HCT116 (cell line): ENCODE data around the gene TMEM222. TPM values are rescaled to one million over a fixed set of nuclear protein-coding genes. Genes with fewer than 3 reads are reported as not detected.

ENCODE experiments used
- ATAC-seq: fragments of 200-7000 bp; cut with Tn5 transposase; 2 replicates; pipeline ENCODE4 v1.9.1; 2020; ENCODE audit warnings: mild to moderate bottlenecking, moderate library complexity
- BruUV-seq: library from RNA; stranded (reverse); fragments of 400-500 nt; replicated peaks from 2 replicates; lab custom pipeline; 2021; lab: Mats Ljungman, UMichigan
- CTCF ChIA-PET: fragments of 300-600 bp; sonication (Branson Sonifier 250); formaldehyde crosslinking; loops from one replicate; lab custom pipeline; 2021; ENCODE audit warnings: antibody characterized with exemption; lab: Charles Lee
- POLR2A ChIA-PET: fragments of 300-600, 350-600 bp; sonication (Branson Sonifier 250); formaldehyde crosslinking; loops from one replicate; lab custom pipeline; 2021; ENCODE audit warnings: antibody characterized with exemption; lab: Charles Lee
- RAD21 ChIA-PET, 2 experiments: fragments of 300-600 bp; sonication (Branson Sonifier 250); formaldehyde crosslinking; loops; one replicate each; lab custom pipeline; 2023; ENCODE audit warnings: low total read pairs in 2 of 2; ENCODE audit not compliant: uncharacterized antibody in 2 of 2, unreplicated experiment in 2 of 2, low non-redundant PET in 1 of 2; lab: Charles Lee
- DNase-seq: peaks from one replicate; pipeline ENCODE4 v3.0.0-alpha.2; 2010; ENCODE audit warnings: low read depth, low spot score
- H2AFZ ChIP-seq: fragments of 200-600 bp; shearing (Covaris generic), sonication (generic); 2 replicates; pipeline ENCODE4 v1.6.1; 2017; ENCODE audit warnings: low read depth, mixed run types, mixed read lengths, antibody characterized with exemption, low read length; ENCODE audit not compliant: poor library complexity, severe bottlenecking
- H3K27ac ChIP-seq: 2 replicates; pipeline ENCODE4 v1.5.1; 2012; ENCODE audit warnings: low read depth, low read length
- H3K27me3 ChIP-seq: fragments of 200-600 bp; sonication (generic); 2 replicates; pipeline ENCODE4 v1.6.1; 2016; ENCODE audit warnings: mixed run types, low read length, mixed read lengths; ENCODE audit not compliant: insufficient read depth
- H3K36me3 ChIP-seq, 2 experiments: fragments of 200-500 bp in 1 of 2; fragments of 200-600 bp in 1 of 2; sonication (Bioruptor generic) in 1 of 2; sonication (generic) in 1 of 2; 2 replicates each; pipeline versions ENCODE4 v1.5.1 to v1.6.1; 2014 to 2016; ENCODE audit warnings: low read length in 2 of 2, inconsistent platforms in 1 of 2, mixed read lengths in 1 of 2, mixed run types in 1 of 2; ENCODE audit not compliant: insufficient read depth in 2 of 2, control insufficient read depth in 1 of 2
- H3K4me1 ChIP-seq, 2 experiments: fragments of 200-600 bp in 1 of 2; sonication (generic) in 1 of 2; 2 replicates each; pipeline versions ENCODE4 v1.5.1 to v1.6.1; 2012 to 2017; ENCODE audit warnings: low read length in 2 of 2, inconsistent platforms in 1 of 2, mild to moderate bottlenecking in 1 of 2, mixed read lengths in 1 of 2, mixed run types in 1 of 2, moderate library complexity in 1 of 2; ENCODE audit not compliant: insufficient read depth in 2 of 2, control insufficient read depth in 1 of 2
- H3K4me2 ChIP-seq: fragments of 200-600 bp; sonication (generic); 2 replicates; pipeline ENCODE4 v1.6.1; 2017; ENCODE audit warnings: mixed run types, low read length, mixed read lengths
- H3K4me3 ChIP-seq, 2 experiments: fragments of 200-600 bp in 1 of 2; sonication (generic) in 1 of 2; replicated peaks in 1 of 2; 2 replicates each; pipeline ENCODE4 v1.5.1; 2011 to 2016; ENCODE audit warnings: low read length in 2 of 2, control low read depth in 1 of 2, low read depth in 1 of 2, mild to moderate bottlenecking in 1 of 2, mixed read lengths in 1 of 2, mixed run types in 1 of 2
- H3K79me2 ChIP-seq: fragments of 200-600 bp; sonication (generic); 2 replicates; pipeline ENCODE4 v1.6.1; 2017; ENCODE audit warnings: mild to moderate bottlenecking, mixed run types, low read length, moderate library complexity, mixed read lengths; ENCODE audit not compliant: insufficient read depth
- H3K9ac ChIP-seq: fragments of 200-600 bp; sonication (generic); 2 replicates; pipeline ENCODE4 v1.6.1; 2016; ENCODE audit warnings: low read length, mixed read lengths
- H3K9me2 ChIP-seq: fragments of 200-600 bp; sonication (generic), shearing (Covaris generic); 2 replicates; pipeline ENCODE4 v1.6.1; 2017; ENCODE audit warnings: mixed run types, mild to moderate bottlenecking, moderate library complexity; ENCODE audit not compliant: insufficient read depth
- H3K9me3 ChIP-seq, 2 experiments: fragments of 200-500 bp in 1 of 2; fragments of 200-600 bp in 1 of 2; sonication (Bioruptor generic) in 1 of 2; sonication (generic) in 1 of 2; 2 replicates each; pipeline ENCODE4 v1.6.1; 2014 to 2017; ENCODE audit warnings: low read length in 2 of 2, mixed read lengths in 2 of 2, inconsistent platforms in 1 of 2, low read depth in 1 of 2, mild to moderate bottlenecking in 1 of 2, mixed run types in 1 of 2, moderate library complexity in 1 of 2; ENCODE audit not compliant: control insufficient read depth in 1 of 2, insufficient read depth in 1 of 2
- H4K20me1 ChIP-seq: fragments of 200-600 bp; sonication (generic), shearing (Covaris generic); 2 replicates; pipeline ENCODE4 v1.6.1; 2017; ENCODE audit warnings: mixed run types, mild to moderate bottlenecking, moderate library complexity; ENCODE audit not compliant: insufficient read depth
- CBX3 ChIP-seq: IDR thresholded peaks from 2 replicates; pipeline ENCODE4 v1.6.1; 2012; ENCODE audit warnings: low read depth
- CTCF ChIP-seq, 3 experiments: fragments of 200-600 bp in 1 of 3; sonication (generic) in 1 of 3; IDR thresholded peaks in 2 of 3; conservative IDR thresholded peaks in 1 of 3; 2 replicates each; pipeline ENCODE4 v1.5.1; 2012 to 2017; ENCODE audit warnings: low read depth in 2 of 3, low read length in 2 of 3, antibody characterized with exemption in 1 of 3, borderline replicate concordance in 1 of 3, control low read depth in 1 of 3, mild to moderate bottlenecking in 1 of 3, mixed read lengths in 1 of 3, mixed run types in 1 of 3, moderate library complexity in 1 of 3; ENCODE audit not compliant: insufficient read depth in 1 of 3
- EGR1 ChIP-seq: IDR thresholded peaks from 2 replicates; pipeline ENCODE4 v1.6.1; 2012; ENCODE audit warnings: low read depth
- ELF1 ChIP-seq: IDR thresholded peaks from 2 replicates; pipeline ENCODE4 v1.6.1; 2012; ENCODE audit warnings: low read depth, borderline replicate concordance
- EZH2 ChIP-seq: fragments of 200-600 bp; sonication (generic); IDR thresholded peaks from 2 replicates; pipeline ENCODE4 v1.6.1; 2017; ENCODE audit warnings: antibody characterized with exemption, mixed run types
- POLR2A ChIP-seq: IDR thresholded peaks from 2 replicates; pipeline ENCODE4 v1.7.0; 2011; ENCODE audit warnings: borderline replicate concordance; ENCODE audit not compliant: insufficient read depth, insufficient read length; ENCODE audit errors: extremely low read depth
- POLR2AphosphoS5 ChIP-seq: IDR thresholded peaks from 2 replicates; pipeline ENCODE4 v1.6.1; 2011; ENCODE audit warnings: mild to moderate bottlenecking, low read depth, low read length, moderate library complexity
- RAD21 ChIP-seq: IDR thresholded peaks from 2 replicates; pipeline ENCODE4 v1.6.1; 2012; ENCODE audit warnings: low read depth, mild to moderate bottlenecking
- SIN3A ChIP-seq: IDR thresholded peaks from 2 replicates; pipeline ENCODE4 v1.6.1; 2012; ENCODE audit warnings: low read depth
- SP1 ChIP-seq: IDR thresholded peaks from 2 replicates; pipeline ENCODE4 v1.6.1; 2012; ENCODE audit warnings: low read depth
- SRF ChIP-seq: IDR thresholded peaks from 2 replicates; pipeline ENCODE4 v1.6.1; 2012; ENCODE audit warnings: low read depth
- ZFX ChIP-seq: fragments of 450-650 bp; IDR thresholded peaks from 2 replicates; pipeline ENCODE4 v1.6.1; 2017
- ZNF274 ChIP-seq: fragments of 200-500 bp; sonication (Bioruptor generic); IDR thresholded peaks from 2 replicates; pipeline ENCODE4 v1.6.1; 2014; ENCODE audit warnings: mild to moderate bottlenecking, low read depth, low read length, inconsistent platforms
- intact Hi-C: fragments of 100-400 bp; cut with micrococcal nuclease; formaldehyde crosslinking; loops from 2 replicates; pipeline ENCODE4 v1.10.0; 2022
- total RNA-seq: library from RNA; stranded (reverse); gene quantifications from one replicate; pipeline ENCODE4 v1.2.1, GENCODE V29; 2021; ENCODE audit not compliant: unreplicated experiment

TMEM222 gene
- total RNA-seq, 1 experiment from 2014 or later: 32.8 TPM

- no TSS peak for BruUV-seq
- ATAC-seq: no peak
- no peak overlapping the region for H3K9ac ChIP-seq
- H3K36me3 ChIP-seq: peaks cover 0 to 7% of the 10 kb centered on the region in 2 experiments; a peak in 1 of 4 replicates
- peaks cover 17 to 26% of the 10 kb centered on the region in 2 experiments for H3K4me1 ChIP-seq
- no peaks in the 10 kb centered on the region for H3K79me2 ChIP-seq
- TF ChIP-seq CBX3: no peak
- no peak for TF ChIP-seq ZNF274
- no peak for TF ChIP-seq SP1
- no peak for TF ChIP-seq EGR1
- TF ChIP-seq SRF: no peak
- TF ChIP-seq SIN3A: no peak
- TF ChIP-seq CTCF (IDR thresholded peaks at IDR 0.05 in 2 of 3, conservative IDR thresholded peaks at IDR 0.05 in 1 of 3; ENCODE audit: borderline replicate concordance in 1 of 3, insufficient read depth in 1 of 3, low read depth in 2 of 3, low read length in 2 of 3): no peak
- no peak for TF ChIP-seq ELF1
- no peak for TF ChIP-seq RAD21
- TF ChIP-seq EZH2: no peak
- no peak for TF ChIP-seq POLR2A
- no peak for TF ChIP-seq POLR2AphosphoS5
- TF ChIP-seq ZFX: no peak
- TF ChIP-seq, all 23 proteins: peak for 0
- no peak for DNase-seq
- intact Hi-C loops: no loop called here
- Histone ChIP-seq H3K9me3 (no peaks in the 10 kb centered on the region), H3K27ac (no peak overlapping the region), H2AFZ (no peak overlapping the region), H3K4me2 (no peak overlapping the region), H3K9me2 (no peaks in the 10 kb centered on the region), H4K20me1 (no peaks in the 10 kb centered on the region), H3K27me3 (no peaks in the 10 kb centered on the region), H3K4me3 (no peak overlapping the region)
- CTCF ChIA-PET: interaction anchor here (1.2 kb wide), 1 partner anchor 9 kb away, joined by 3 read pairs; no protein-coding TSS in a partner anchor
- POLR2A ChIA-PET: interaction anchor here (1.9 to 2.4 kb wide), 2 partner anchors 11 to 13 kb away, joined by 10 to 14 read pairs; partner anchors contain the start of genes MAP3K6 and SYTL1
- RAD21 ChIA-PET: no interaction called here
These were observed 31.2 kb downstream of the TMEM222 start for GRCh38 chr1:27353166-27353565.
